K562 (cell line): ENCODE results near the gene HLA-DRB1. TPM values are rescaled to one million over a fixed set of nuclear protein-coding genes. Genes with fewer than 3 reads are reported as not detected.

Source experiments
- ATAC-seq: fragments of 200-7000 bp; cut with Tn5 transposase; 3 replicates; pipeline ENCODE4 v1.9.1; 2020; ENCODE audit warnings: moderate library complexity
- BruUV-seq: library from RNA; stranded (reverse); fragments of 400-500 nt; replicated peaks from 2 replicates; lab custom pipeline; 2021; lab: Mats Ljungman, UMichigan
- CTCF ChIA-PET: fragments of 300-600 bp; formaldehyde crosslinking; extraction: SDS; loops from one replicate; lab custom pipeline; 2021; ENCODE audit warnings: low intra/inter-chr PET ratio; lab: Yijun Ruan, JAX
- POLR2A ChIA-PET: fragments of 300-600, 350-650 bp; sonication (Branson Sonifier 250); formaldehyde crosslinking; extraction: SDS; loops from one replicate; lab custom pipeline; 2021; ENCODE audit warnings: antibody characterized with exemption, inconsistent platforms; lab: Yijun Ruan, JAX
- DNase-seq, 4 experiments: peaks; one replicate each; pipeline versions ENCODE4 v3.0.0 to v3.0.0-alpha.2; 2011 to 2018; ENCODE audit warnings: low spot score in 3 of 4, mixed read lengths in 3 of 4; ENCODE audit errors: extremely low read depth in 1 of 4
- FAIRE-seq: peaks from 2 replicates; lab custom pipeline; 2011; peaks lifted over from hg19 to GRCh38; lab: Jason Lieb, UNC
- H2AFZ ChIP-seq: 2 replicates; pipeline ENCODE4 v1.6.0; 2011; ENCODE audit warnings: low read depth, low read length, control low read depth, inconsistent platforms
- H3K27ac ChIP-seq: fragments of 200-600 bp; 3 replicates; pipeline ENCODE4 v1.8.0; 2011; ENCODE audit warnings: low read depth, mild to moderate bottlenecking, control low read depth, inconsistent platforms, low read length, moderate library complexity, mixed read lengths; ENCODE audit errors: extremely low read depth
- H3K27me3 ChIP-seq, 2 experiments: fragments of 300-600 bp in 1 of 2; 2 replicates in 1 of 2; 3 replicates in 1 of 2; pipeline versions ENCODE4 v1.6.0 to v1.8.0; 2011; ENCODE audit warnings: inconsistent platforms in 2 of 2, low read length in 2 of 2, mild to moderate bottlenecking in 1 of 2, mixed read lengths in 1 of 2, moderate library complexity in 1 of 2; ENCODE audit not compliant: control insufficient read depth in 2 of 2, insufficient read depth in 2 of 2
- H3K36me3 ChIP-seq: fragments of 300-600 bp; 3 replicates; pipeline ENCODE4 v1.8.0; 2011; ENCODE audit warnings: mild to moderate bottlenecking, low read length, inconsistent platforms; ENCODE audit not compliant: control insufficient read depth, insufficient read depth
- H3K4me1 ChIP-seq, 2 experiments: fragments of 200-600 bp in 1 of 2; replicated peaks in 1 of 2; 2 replicates in 1 of 2; 3 replicates in 1 of 2; pipeline versions ENCODE4 v1.5.1 to v1.8.0; 2011; ENCODE audit warnings: inconsistent platforms in 2 of 2, low read length in 2 of 2, mild to moderate bottlenecking in 1 of 2, mixed read lengths in 1 of 2, moderate library complexity in 1 of 2; ENCODE audit not compliant: control insufficient read depth in 2 of 2, insufficient read depth in 2 of 2
- H3K4me2 ChIP-seq: 2 replicates; pipeline ENCODE4 v1.6.1; 2011; ENCODE audit warnings: low read length, control low read depth, inconsistent platforms, mixed read lengths; ENCODE audit not compliant: insufficient read depth
- H3K4me3 ChIP-seq: fragments of 200-600 bp; sonication (generic), shearing (Covaris generic); 2 replicates; pipeline ENCODE4 v1.5.1; 2016; ENCODE audit warnings: control low read depth, inconsistent platforms
- H3K79me2 ChIP-seq: fragments of 200-600 bp; 3 replicates; pipeline ENCODE4 v1.8.0; 2011; ENCODE audit warnings: low read length, inconsistent platforms; ENCODE audit not compliant: control insufficient read depth, insufficient read depth
- H3K9ac ChIP-seq, 2 experiments: 2 replicates each; pipeline versions ENCODE4 v1.6.0 to v1.6.1; 2011; ENCODE audit warnings: low read depth in 2 of 2, low read length in 2 of 2, control low read depth in 1 of 2, inconsistent platforms in 1 of 2, mild to moderate bottlenecking in 1 of 2, mixed read lengths in 1 of 2; ENCODE audit not compliant: insufficient read depth in 1 of 2
- H3K9me1 ChIP-seq: one replicate; pipeline ENCODE4 v1.6.0; 2011; ENCODE audit warnings: inconsistent platforms, mild to moderate bottlenecking, low read length, moderate library complexity; ENCODE audit not compliant: control insufficient read depth, insufficient read depth
- H3K9me3 ChIP-seq: replicated peaks from 2 replicates; pipeline ENCODE4 v1.5.1; 2011; ENCODE audit warnings: low read depth, low read length, inconsistent platforms; ENCODE audit not compliant: control insufficient read depth, insufficient read depth
- H4K20me1 ChIP-seq: replicated peaks from 2 replicates; pipeline ENCODE4 v1.6.1; 2011; ENCODE audit warnings: low read length, inconsistent platforms, mixed read lengths; ENCODE audit not compliant: control insufficient read depth, insufficient read depth
- FOXM1 ChIP-seq, 2 experiments: fragments of 450-650 bp in 1 of 2; sonication (generic) in 1 of 2; formaldehyde crosslinking in 1 of 2; IDR thresholded peaks; 2 replicates each; pipeline versions ENCODE4 v1.6.1 to v1.9.0; 2017 to 2022; ENCODE audit warnings: low read depth in 2 of 2, mild to moderate bottlenecking in 2 of 2, missing genetic modification reagents in 1 of 2, moderate library complexity in 1 of 2
- HDAC1 ChIP-seq, 2 experiments: fragments of 450-650 bp; IDR thresholded peaks; 2 replicates each; pipeline ENCODE4 v1.6.1; 2016 to 2017; ENCODE audit warnings: inconsistent platforms in 1 of 2, mild to moderate bottlenecking in 1 of 2, moderate library complexity in 1 of 2
- IRF2 ChIP-seq: sonication (generic); formaldehyde crosslinking; IDR thresholded peaks from 2 replicates; pipeline ENCODE4 v1.8.1; 2022; ENCODE audit warnings: mild to moderate bottlenecking, missing genetic modification reagents
- LEF1 ChIP-seq: fragments of 450-650 bp; IDR thresholded peaks from 2 replicates; pipeline ENCODE4 v1.6.1; 2016; ENCODE audit warnings: mild to moderate bottlenecking
- MAFK ChIP-seq: IDR thresholded peaks from 2 replicates; pipeline ENCODE4 v1.6.1; 2011; ENCODE audit warnings: low read length, improper control_type of control experiment
- NR3C1 ChIP-seq: sonication (generic); formaldehyde crosslinking; IDR thresholded peaks from 2 replicates; pipeline ENCODE4 v1.8.1; 2022; ENCODE audit warnings: missing genetic modification reagents
- WGBS: fragments of 100-300 bp; shearing (Covaris generic); methylation state at CpG from one replicate; pipeline ENCODE4 v1.1.6; 2016; ENCODE audit warnings: low coverage, mixed read lengths; ENCODE audit not compliant: insufficient coverage; ENCODE audit errors: missing lambda C conversion rate; 5-methylcytosine and 5-hydroxymethylcytosine counted together
- in situ Hi-C: fragments of 300-500 bp; cut with MboI; formaldehyde crosslinking; loops from 4 replicates; pipeline ENCODE4 v1.15.0; 2018; ENCODE audit warnings: inconsistent platforms, mixed read lengths
- intact Hi-C: fragments of 100-400 bp; cut with micrococcal nuclease; formaldehyde crosslinking; loops from 2 replicates; pipeline ENCODE4 v1.14.2; 2022
- polyA plus RNA-seq, 8 experiments: library from polyadenylated mRNA; depleted of rRNA in 4 of 8; stranded (reverse) in 5 of 8; unstranded in 3 of 8; fragments of >200 nt; fragmentation: Nextera tagmentation in 2 of 8; fragmentation: Illumina TruSeq in 1 of 8; extraction: Ambion mirVana in 2 of 8; extraction: Trizol in 1 of 8; gene quantifications; 2 replicates each; pipeline versions ENCODE4 v1.2.1 to v1.2.3, GENCODE V29; 2011 to 2014; ENCODE audit warnings: inconsistent platforms in 1 of 8, missing spikeins in 1 of 8
- total RNA-seq, 7 experiments: library from RNA; depleted of rRNA in 6 of 7; stranded (reverse); fragments of >200 nt in 6 of 7; fragmentation: Illumina TruSeq in 2 of 7; extraction: Trizol in 2 of 7; gene quantifications; 2 replicates each; pipeline versions ENCODE4 v1.2.1 to v1.2.3, GENCODE V29; 2011 to 2021; ENCODE audit warnings: low replicate concordance in 1 of 7
- TF ChIP-seq, protein P1 (sequence below): sonication (generic); formaldehyde crosslinking; IDR thresholded peaks from 2 replicates; pipeline ENCODE4 v1.9.0; 2022; ENCODE audit warnings: mild to moderate bottlenecking, missing genetic modification reagents
- TF ChIP-seq, protein P2 (sequence below): fragments of 450-650 bp; IDR thresholded peaks from 2 replicates; pipeline ENCODE4 v1.6.1; 2016
- TF ChIP-seq, protein P3 (sequence below), 2 experiments: IDR thresholded peaks; 2 replicates each; pipeline ENCODE4 v1.6.1; 2011; ENCODE audit warnings: borderline replicate concordance in 1 of 2, control low read depth in 1 of 2, low read depth in 1 of 2, low read length in 1 of 2, mild to moderate bottlenecking in 1 of 2, mixed read lengths in 1 of 2, moderate library complexity in 1 of 2; ENCODE audit not compliant: insufficient read depth in 1 of 2, insufficient read length in 1 of 2, poor library complexity in 1 of 2, severe bottlenecking in 1 of 2; ENCODE audit errors: extremely low read depth in 1 of 2
- TF ChIP-seq, protein P4 (sequence below): fragments of 250-450 bp; sonication (Bioruptor Pico); IDR thresholded peaks from 2 replicates; pipeline ENCODE4 v1.4.0; 2020; ENCODE audit warnings: mild to moderate bottlenecking, moderate library complexity, borderline replicate concordance
- TF ChIP-seq, protein P5 (sequence below): IDR thresholded peaks from 2 replicates; pipeline ENCODE4 v1.6.1; 2016; ENCODE audit warnings: missing genetic modification characterization, missing compliant biosample characterization
- TF ChIP-seq, protein P6 (sequence below): IDR thresholded peaks from 2 replicates; pipeline ENCODE4 v1.6.1; 2011; ENCODE audit not compliant: insufficient read length; ENCODE audit errors: extremely low read depth
- TF ChIP-seq, protein P7 (sequence below): fragments of 250-450 bp; sonication (Bioruptor Pico); IDR thresholded peaks from 2 replicates; pipeline ENCODE4 v1.8.0; 2021; ENCODE audit warnings: borderline replicate concordance, mild to moderate bottlenecking, moderate library complexity; ENCODE audit not compliant: poor library complexity, severe bottlenecking

HLA-DRB1 gene
- total and polyA plus RNA-seq, 9 of the 15 experiments (the other 6 are each of a cell fraction or from before 2014, with no cell fraction given): 0.06 to 0.78 (median 0.06) TPM; not detected in 6

DNA sequence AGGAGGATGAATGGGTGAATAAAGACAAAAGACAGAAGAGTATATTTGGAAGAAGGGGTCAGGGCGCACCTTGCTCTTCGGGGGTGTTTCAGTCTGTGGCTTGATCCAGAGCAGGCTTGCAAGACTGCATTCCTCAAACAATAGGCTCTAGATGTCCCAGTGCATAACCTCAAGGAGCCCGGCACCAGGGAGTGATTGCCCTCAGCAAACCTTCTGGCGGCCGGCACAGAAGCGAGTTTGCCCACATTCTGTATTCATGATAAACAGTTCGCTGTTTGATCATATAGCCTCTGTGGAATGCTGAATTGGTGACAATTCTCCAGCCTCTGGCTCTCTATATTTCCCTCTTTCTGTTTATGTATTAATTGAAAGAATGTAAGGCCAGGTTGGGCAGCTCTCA lies 29.9 kb downstream of the HLA-DRB1 start:
- H4K20me1 ChIP-seq: no peaks in the 10 kb centered on the region
- intact Hi-C loops (no loop called here), in situ Hi-C loops (loop anchor here (5.0 kb wide), 1 partner anchor 37 kb away; no protein-coding TSS in a partner anchor)
- ChIA-PET POLR2A (interaction anchor here (0.6 kb wide), 1 partner anchor 25 kb away, joined by 3 read pairs; no protein-coding TSS in a partner anchor), CTCF (no interaction called here)
- no peaks in the 10 kb centered on the region for H3K4me1 ChIP-seq
- H3K27me3 ChIP-seq: no peaks in the 10 kb centered on the region
- no TSS peak for BruUV-seq
- H3K36me3 ChIP-seq: no peaks in the 10 kb centered on the region
- no peak for ATAC-seq
- no CpG with 5 or more reads among the region's 7 CpGs for WGBS
- no peaks in the 10 kb centered on the region for H3K9me3 ChIP-seq
- H3K9me1 ChIP-seq: no peaks in the 10 kb centered on the region
- no peak for DNase-seq
- no peak overlapping the region for H3K27ac ChIP-seq
- FAIRE-seq: no peak
- no peak overlapping the region for H3K4me3 ChIP-seq
- H3K9ac ChIP-seq: no peak overlapping the region
- no peak overlapping the region for H3K4me2 ChIP-seq
- TF ChIP-seq IRF2 (no peak), MAFK (no peak), NR3C1 (no peak), HDAC1 (IDR thresholded peaks at IDR 0.05) (no peak), FOXM1 (IDR thresholded peaks at IDR 0.05; ENCODE audit: low read depth) (no peak), FOXM1 (CRISPR knock-in tag; IDR thresholded peaks at IDR 0.05; ENCODE audit: low read depth) (no peak), LEF1 (no peak)
- TF ChIP-seq, protein P1, sequence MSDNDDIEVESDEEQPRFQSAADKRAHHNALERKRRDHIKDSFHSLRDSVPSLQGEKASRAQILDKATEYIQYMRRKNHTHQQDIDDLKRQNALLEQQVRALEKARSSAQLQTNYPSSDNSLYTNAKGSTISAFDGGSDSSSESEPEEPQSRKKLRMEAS: no peak
- TF ChIP-seq, protein P2, sequence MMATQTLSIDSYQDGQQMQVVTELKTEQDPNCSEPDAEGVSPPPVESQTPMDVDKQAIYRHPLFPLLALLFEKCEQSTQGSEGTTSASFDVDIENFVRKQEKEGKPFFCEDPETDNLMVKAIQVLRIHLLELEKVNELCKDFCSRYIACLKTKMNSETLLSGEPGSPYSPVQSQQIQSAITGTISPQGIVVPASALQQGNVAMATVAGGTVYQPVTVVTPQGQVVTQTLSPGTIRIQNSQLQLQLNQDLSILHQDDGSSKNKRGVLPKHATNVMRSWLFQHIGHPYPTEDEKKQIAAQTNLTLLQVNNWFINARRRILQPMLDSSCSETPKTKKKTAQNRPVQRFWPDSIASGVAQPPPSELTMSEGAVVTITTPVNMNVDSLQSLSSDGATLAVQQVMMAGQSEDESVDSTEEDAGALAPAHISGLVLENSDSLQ: no peak
- TF ChIP-seq, protein P3, sequence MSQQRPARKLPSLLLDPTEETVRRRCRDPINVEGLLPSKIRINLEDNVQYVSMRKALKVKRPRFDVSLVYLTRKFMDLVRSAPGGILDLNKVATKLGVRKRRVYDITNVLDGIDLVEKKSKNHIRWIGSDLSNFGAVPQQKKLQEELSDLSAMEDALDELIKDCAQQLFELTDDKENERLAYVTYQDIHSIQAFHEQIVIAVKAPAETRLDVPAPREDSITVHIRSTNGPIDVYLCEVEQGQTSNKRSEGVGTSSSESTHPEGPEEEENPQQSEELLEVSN (IDR thresholded peaks at IDR 0.05; ENCODE audit: borderline replicate concordance in 1 of 2, extremely low read depth in 1 of 2, insufficient read depth in 1 of 2, insufficient read length in 1 of 2, low read depth in 1 of 2, low read length in 1 of 2, poor library complexity in 1 of 2, severe bottlenecking in 1 of 2): no peak
- TF ChIP-seq, protein P4, sequence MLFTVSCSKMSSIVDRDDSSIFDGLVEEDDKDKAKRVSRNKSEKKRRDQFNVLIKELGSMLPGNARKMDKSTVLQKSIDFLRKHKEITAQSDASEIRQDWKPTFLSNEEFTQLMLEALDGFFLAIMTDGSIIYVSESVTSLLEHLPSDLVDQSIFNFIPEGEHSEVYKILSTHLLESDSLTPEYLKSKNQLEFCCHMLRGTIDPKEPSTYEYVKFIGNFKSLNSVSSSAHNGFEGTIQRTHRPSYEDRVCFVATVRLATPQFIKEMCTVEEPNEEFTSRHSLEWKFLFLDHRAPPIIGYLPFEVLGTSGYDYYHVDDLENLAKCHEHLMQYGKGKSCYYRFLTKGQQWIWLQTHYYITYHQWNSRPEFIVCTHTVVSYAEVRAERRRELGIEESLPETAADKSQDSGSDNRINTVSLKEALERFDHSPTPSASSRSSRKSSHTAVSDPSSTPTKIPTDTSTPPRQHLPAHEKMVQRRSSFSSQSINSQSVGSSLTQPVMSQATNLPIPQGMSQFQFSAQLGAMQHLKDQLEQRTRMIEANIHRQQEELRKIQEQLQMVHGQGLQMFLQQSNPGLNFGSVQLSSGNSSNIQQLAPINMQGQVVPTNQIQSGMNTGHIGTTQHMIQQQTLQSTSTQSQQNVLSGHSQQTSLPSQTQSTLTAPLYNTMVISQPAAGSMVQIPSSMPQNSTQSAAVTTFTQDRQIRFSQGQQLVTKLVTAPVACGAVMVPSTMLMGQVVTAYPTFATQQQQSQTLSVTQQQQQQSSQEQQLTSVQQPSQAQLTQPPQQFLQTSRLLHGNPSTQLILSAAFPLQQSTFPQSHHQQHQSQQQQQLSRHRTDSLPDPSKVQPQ (CRISPR knock-in tag): no peak
- TF ChIP-seq, protein P5, sequence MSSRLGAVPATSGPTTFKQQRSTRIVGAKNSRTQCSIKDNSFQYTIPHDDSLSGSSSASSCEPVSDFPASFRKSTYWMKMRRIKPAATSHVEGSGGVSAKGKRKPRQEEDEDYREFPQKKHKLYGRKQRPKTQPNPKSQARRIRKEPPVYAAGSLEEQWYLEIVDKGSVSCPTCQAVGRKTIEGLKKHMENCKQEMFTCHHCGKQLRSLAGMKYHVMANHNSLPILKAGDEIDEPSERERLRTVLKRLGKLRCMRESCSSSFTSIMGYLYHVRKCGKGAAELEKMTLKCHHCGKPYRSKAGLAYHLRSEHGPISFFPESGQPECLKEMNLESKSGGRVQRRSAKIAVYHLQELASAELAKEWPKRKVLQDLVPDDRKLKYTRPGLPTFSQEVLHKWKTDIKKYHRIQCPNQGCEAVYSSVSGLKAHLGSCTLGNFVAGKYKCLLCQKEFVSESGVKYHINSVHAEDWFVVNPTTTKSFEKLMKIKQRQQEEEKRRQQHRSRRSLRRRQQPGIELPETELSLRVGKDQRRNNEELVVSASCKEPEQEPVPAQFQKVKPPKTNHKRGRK (tag): no peak
- TF ChIP-seq, protein P6, sequence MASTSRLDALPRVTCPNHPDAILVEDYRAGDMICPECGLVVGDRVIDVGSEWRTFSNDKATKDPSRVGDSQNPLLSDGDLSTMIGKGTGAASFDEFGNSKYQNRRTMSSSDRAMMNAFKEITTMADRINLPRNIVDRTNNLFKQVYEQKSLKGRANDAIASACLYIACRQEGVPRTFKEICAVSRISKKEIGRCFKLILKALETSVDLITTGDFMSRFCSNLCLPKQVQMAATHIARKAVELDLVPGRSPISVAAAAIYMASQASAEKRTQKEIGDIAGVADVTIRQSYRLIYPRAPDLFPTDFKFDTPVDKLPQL: no peak
- TF ChIP-seq, protein P7, sequence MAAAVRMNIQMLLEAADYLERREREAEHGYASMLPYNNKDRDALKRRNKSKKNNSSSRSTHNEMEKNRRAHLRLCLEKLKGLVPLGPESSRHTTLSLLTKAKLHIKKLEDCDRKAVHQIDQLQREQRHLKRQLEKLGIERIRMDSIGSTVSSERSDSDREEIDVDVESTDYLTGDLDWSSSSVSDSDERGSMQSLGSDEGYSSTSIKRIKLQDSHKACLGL (CRISPR knock-in tag): no peak
- no peak overlapping the region for H2AFZ ChIP-seq
- no peaks in the 10 kb centered on the region for H3K79me2 ChIP-seq
